Hepatocyte (in vitro differentiated cells): Measurements from ENCODE around the gene RBKS.

Source experiments
- CTCF ChIP-seq: fragments of 200-600 bp; sonication (generic); IDR thresholded peaks from 2 replicates; pipeline ENCODE4 v1.5.1; 2016; ENCODE audit warnings: antibody characterized with exemption, mild to moderate bottlenecking; ENCODE audit not compliant: poor library complexity
- EZH2 ChIP-seq: fragments of 200-600 bp; sonication (generic); IDR thresholded peaks from 2 replicates; pipeline ENCODE4 v1.6.1; 2016; ENCODE audit warnings: antibody characterized with exemption, mild to moderate bottlenecking, borderline replicate concordance
- EZH2phosphoT487 ChIP-seq: fragments of 200-600 bp; sonication (generic); IDR thresholded peaks from one replicate; pipeline ENCODE4 v1.6.1; 2018; ENCODE audit warnings: antibody characterized with exemption, mild to moderate bottlenecking, low read depth, moderate library complexity; ENCODE audit not compliant: unreplicated experiment, severe bottlenecking

DNA sequence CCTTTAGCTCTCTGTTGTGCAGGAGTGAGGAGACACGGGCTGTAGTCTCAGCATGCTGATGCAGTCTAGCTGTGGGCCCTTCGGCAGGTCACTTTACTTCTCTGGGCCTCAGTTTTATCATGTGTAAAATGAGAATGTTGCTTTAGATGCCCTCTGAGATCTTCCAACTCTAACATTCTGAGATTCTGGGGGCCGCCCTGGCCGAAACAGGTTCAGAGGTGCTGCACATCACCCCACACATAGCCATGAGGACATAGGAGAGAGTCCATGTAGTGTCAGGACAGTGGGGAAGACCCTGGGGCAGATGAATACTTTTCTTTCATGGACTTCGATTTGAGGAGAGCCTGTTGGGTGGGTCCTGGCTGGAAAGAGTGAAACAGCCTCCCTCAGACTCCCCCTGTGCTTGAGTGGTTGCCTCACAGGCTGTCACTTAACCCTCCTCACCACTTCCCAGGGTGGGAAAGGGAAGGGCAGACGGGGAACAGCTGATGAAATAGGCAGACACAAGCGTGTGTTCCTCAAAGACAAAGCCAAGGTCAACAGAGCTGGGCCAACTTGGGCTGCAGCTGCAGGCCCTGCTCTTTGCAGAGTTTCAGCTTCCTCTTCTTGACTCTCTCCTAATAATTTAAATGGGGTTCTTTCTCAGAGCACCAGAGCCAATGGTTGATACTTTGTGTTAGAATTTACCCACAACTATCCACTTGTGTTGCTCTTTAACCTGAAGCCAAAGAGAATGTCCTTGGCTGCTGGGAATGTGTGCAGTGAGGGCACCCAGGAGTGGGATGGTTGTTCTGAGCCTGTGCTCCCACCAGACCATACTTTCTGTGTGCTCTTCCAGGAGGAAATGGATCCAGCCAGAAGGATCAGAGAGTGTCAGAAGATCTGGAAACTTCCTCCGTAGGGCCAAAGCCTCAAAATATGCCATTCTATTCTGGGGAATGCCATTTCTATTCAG lies 133.4 kb downstream of the RBKS start:
- no peak for TF ChIP-seq CTCF
- no peak for TF ChIP-seq EZH2phosphoT487
- TF ChIP-seq EZH2: no peak
